Activated T-cell treated with anti-CD3 and anti-CD28 coated beads, Interleukin-2, amount 50 U/mL, for 72 hours (primary cell): ENCODE measurements around the gene RAB11FIP2. TPM values are rescaled to one million over a fixed set of nuclear protein-coding genes. Genes with fewer than 3 reads are reported as not detected.

Experiments used
- ATAC-seq, 2 donors: fragments of 150-1000 bp; cut with Tn5 transposase; replicated peaks in 1 of 2; 2 replicates each; pipeline ENCODE4 v1.10.0; 2021; ENCODE audit warnings: moderate library complexity in 2 of 2, mild to moderate bottlenecking in 1 of 2
- DNase-seq, 2 donors: peaks; one replicate each; pipeline ENCODE4 v3.0.0; 2021 to 2022; ENCODE audit warnings: mixed read lengths in 1 of 2
- H3K27ac Mint-ChIP-seq: one replicate; pipeline ENCODE4 v1.8.0; 2022; ENCODE audit warnings: mild to moderate bottlenecking, moderate library complexity, mixed read lengths
- H3K27me3 Mint-ChIP-seq: one replicate; pipeline ENCODE4 v1.8.0; 2022; ENCODE audit warnings: low read depth, mixed read lengths
- H3K36me3 Mint-ChIP-seq, 2 donors: one replicate each; pipeline ENCODE4 v1.8.0; 2022; ENCODE audit warnings: mixed read lengths in 2 of 2, mild to moderate bottlenecking in 1 of 2; ENCODE audit not compliant: insufficient read depth in 2 of 2
- H3K4me1 Mint-ChIP-seq: one replicate; pipeline ENCODE4 v1.8.0; 2022; ENCODE audit warnings: low read depth, mixed read lengths
- H3K4me3 Mint-ChIP-seq, 2 donors: one replicate each; pipeline ENCODE4 v1.8.0; 2022; ENCODE audit warnings: mild to moderate bottlenecking in 2 of 2, mixed read lengths in 2 of 2, moderate library complexity in 2 of 2
- H3K9me3 Mint-ChIP-seq, 2 donors: one replicate each; pipeline ENCODE4 v1.8.0; 2022; ENCODE audit warnings: mixed read lengths in 2 of 2
- total RNA-seq, 2 donors: library from RNA; stranded (reverse); gene quantifications; one replicate each; pipeline ENCODE4 v1.2.3, GENCODE V29; 2022

Gene RAB11FIP2
- total RNA-seq, 2 donors from 2014 or later, result 19.6 to 22.1 TPM

DNA sequence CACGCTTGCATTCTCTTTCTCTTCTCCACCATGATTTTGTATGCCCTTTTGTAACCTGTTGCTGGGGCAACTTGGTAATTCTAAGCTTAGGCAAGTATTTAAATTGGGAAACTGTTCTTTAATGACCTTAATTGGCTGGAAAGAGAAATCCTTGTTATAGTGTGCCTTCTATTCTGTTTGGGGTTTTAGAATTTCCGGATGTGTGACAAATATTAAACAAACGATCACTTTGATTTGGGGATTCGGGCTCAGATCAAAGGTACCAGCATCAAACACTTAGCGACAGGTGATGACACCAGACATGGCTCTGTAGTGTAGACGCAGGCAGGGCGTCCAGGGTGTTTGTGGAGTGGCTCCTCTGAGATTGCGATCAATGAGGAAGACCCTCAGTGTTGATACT lies 55.0 kb downstream of the RAB11FIP2 start:
- DNase-seq, result no peak
- Mint-ChIP-seq H3K9me3 (peaks cover 6 to 9% of the 10 kb centered on the region in 2 donors), H3K27me3 (no peaks in the 10 kb centered on the region), H3K4me3 (no peak overlapping the region), H3K4me1 (no peaks in the 10 kb centered on the region), H3K36me3 (peaks cover 1 to 2% of the 10 kb centered on the region in 2 donors), H3K27ac (no peak overlapping the region)
- no peak for ATAC-seq

DNA sequence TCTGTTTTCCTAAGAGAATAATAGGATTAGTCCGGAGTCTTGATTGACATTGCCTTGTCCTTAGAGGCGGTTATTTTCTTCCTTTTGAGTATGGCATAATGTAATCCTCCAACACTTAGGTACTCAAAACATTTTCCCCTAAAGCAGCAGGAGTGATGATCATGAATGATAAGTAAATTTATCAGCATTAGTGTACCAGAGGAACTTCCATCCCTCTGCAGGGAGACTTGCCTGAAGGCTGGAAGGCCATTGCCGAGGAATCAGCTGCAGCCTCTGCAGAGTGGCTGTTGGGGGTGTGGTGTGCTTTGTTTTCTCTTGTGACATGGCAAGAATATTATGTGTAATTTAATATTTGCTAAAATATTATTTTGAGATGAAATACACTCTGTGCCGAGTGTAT lies 56.8 kb downstream of the RAB11FIP2 start:
- no peak for DNase-seq
- H3K36me3 Mint-ChIP-seq, result peaks cover 5 to 7% of the 10 kb centered on the region in 2 donors

DNA sequence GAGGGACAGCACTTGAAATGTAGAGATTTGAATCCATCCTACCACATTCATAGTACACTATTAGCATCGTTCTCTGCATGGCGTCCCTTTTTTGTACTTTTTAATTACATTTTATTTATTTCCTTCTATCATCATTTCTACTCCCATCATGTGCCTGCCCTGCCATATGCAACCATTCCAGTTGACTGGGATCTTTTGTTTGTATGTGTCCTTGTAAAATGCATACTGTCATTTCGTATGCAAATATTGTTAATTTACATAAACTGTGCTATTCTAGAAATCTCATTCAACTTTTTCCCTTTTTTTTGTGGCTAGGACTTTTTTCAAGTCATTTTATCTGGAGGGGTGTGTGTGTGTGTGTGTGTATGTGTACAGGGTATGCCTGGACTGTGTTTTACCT lies 57.9 kb downstream of the RAB11FIP2 start:
- peaks cover 4% of the 10 kb centered on the region for H3K27me3 Mint-ChIP-seq
- no peak for DNase-seq
- H3K9me3 Mint-ChIP-seq, result peaks cover 9 to 10% of the 10 kb centered on the region in 2 donors
- H3K36me3 Mint-ChIP-seq, result peaks cover 5 to 7% of the 10 kb centered on the region in 2 donors
- no peaks in the 10 kb centered on the region for H3K4me1 Mint-ChIP-seq
- no peak overlapping the region for H3K4me3 Mint-ChIP-seq
- no peak for ATAC-seq
- H3K27ac Mint-ChIP-seq, result no peak overlapping the region

More for the DNA sequence above, 56.8 kb downstream of the RAB11FIP2 start:
- ATAC-seq, result no peak
- H3K9me3 Mint-ChIP-seq, result peaks cover 9 to 10% of the 10 kb centered on the region in 2 donors
- no peak overlapping the region for H3K4me3 Mint-ChIP-seq
- no peaks in the 10 kb centered on the region for H3K27me3 Mint-ChIP-seq
- H3K4me1 Mint-ChIP-seq, result no peaks in the 10 kb centered on the region
- no peak overlapping the region for H3K27ac Mint-ChIP-seq

DNA sequence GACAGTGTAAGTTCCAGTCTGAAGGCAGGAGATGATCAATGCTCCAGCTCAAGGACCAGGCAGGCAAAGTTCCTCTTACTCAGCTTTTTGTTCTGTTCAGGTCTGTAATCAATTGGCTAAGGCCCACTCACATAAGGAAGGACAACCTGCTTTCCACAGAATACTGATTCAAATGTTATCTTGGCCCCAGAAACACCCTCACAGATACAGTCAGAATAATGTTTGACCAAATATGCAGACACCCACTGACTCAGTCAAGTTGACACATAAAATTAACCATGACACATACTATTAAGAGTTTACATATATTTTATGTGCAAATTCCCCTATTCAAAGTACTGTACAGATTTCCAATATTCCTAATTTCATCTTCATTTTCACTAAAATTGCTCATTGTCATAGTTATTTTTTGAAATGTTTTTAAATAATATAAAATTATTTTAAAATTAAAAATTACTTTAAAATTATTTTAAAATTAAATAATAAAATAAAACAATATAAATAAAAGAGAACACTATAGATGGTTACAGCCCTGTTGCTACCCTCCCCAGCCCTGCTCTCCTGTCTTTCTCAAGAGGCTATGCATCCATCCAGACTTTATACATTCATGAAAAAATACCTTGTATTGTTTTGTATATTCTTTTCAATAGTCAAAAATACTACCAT lies 59.4 kb downstream of the RAB11FIP2 start:
- Mint-ChIP-seq H3K36me3 (peaks cover 5 to 7% of the 10 kb centered on the region in 2 donors), H3K27ac (no peak overlapping the region), H3K9me3 (peaks cover 11% of the 10 kb centered on the region in 2 donors), H3K4me1 (no peaks in the 10 kb centered on the region), H3K27me3 (peaks cover 14% of the 10 kb centered on the region), H3K4me3 (no peak overlapping the region)
- no peak for DNase-seq
- ATAC-seq, result no peak

DNA sequence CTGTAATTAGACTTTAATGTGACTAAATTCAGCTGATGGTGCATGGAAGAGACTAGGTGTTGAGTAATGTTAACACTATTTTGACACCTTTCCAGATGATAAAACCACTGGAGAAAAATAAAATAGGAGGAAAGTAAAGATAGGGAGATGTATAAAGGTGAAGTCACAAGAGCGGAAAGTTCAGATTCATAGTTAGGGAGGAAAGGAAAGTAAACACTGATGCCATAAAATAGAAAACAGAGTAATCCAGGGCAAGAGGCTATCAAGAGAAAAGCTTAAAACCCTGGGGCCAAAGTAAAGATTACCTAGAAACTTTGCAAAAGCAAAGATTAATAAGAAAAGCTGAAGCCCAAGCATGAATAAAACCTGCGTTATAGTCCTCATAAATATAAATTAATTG lies 62.8 kb downstream of the RAB11FIP2 start:
- ATAC-seq (no peak), DNase-seq (no peak)
- H3K9me3 Mint-ChIP-seq, result peaks cover 10 to 11% of the 10 kb centered on the region in 2 donors
- peaks cover 14% of the 10 kb centered on the region for H3K27me3 Mint-ChIP-seq
- no peak overlapping the region for H3K27ac Mint-ChIP-seq
- no peaks in the 10 kb centered on the region for H3K4me1 Mint-ChIP-seq
- H3K4me3 Mint-ChIP-seq, result no peak overlapping the region
- H3K36me3 Mint-ChIP-seq, result peaks cover 5 to 7% of the 10 kb centered on the region in 2 donors

DNA sequence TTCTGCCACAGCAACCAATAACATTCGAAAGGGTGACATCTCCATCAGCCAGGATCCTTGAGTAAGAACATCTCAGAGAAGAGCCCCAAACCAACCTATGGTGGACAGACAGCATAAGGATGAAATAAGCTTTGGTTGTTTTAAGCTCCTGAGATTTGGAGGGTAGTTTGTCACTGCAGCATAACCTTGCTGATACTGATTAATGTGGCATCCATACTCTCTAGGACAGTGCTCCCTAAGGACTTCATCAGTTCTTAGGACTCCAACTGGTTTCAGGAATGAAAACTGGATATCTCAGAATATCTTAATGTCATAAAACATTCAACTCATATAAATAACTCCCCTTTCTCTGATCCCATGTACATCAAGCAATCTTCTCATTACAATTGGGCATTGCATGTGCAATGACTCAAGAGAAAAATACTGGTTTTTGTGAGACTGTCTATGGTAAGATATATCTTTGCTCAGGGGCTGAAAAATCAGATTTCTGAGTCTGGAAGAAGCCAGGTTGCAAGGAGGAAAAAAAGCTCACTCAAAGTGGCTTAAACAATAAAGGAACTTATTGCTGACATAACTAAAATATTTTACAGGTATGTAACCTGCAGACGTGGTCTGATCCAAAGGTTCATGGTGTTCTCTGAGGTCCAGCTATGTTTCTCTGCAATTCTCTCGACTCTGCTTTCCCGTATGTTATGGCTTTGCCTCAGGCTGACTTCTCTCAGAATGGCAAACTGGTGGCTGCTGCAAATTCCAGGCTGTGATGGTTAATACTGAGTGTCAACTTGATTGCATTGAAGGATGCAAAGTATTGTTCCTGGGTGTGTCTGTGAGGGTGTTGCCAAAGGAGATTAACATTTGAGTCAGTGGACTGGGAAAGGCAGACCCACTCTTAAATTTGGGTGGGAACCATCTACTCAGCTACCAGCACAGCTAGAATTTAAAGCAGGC lies 65.7 kb downstream of the RAB11FIP2 start:
- DNase-seq (no peak), ATAC-seq (no peak)
- H3K4me1 Mint-ChIP-seq, result no peaks in the 10 kb centered on the region
- no peak overlapping the region for H3K4me3 Mint-ChIP-seq
- no peak overlapping the region for H3K27ac Mint-ChIP-seq
- peaks cover 19% of the 10 kb centered on the region for H3K27me3 Mint-ChIP-seq
- H3K36me3 Mint-ChIP-seq, result peaks cover under 1 to 3% of the 10 kb centered on the region in 2 donors
- peaks cover 2 to 4% of the 10 kb centered on the region in 2 donors for H3K9me3 Mint-ChIP-seq

DNA sequence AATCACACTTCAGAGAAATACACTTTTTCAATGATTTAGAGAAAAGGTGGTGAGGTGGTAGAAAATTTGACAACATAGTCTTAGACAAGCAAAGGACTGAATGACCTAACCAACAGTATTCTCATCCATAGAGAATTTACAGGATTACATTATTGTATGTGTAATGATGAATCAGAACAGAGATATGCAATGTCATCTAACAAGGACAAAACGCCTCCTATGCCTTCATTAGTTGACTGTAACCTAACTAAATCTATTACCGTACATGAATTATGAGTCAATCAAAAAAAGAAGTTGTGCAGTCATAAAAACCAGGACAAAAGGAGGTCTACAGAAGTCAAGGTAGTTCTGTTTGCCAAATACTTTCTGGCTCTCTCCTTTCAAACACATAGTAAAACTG lies 66.5 kb downstream of the RAB11FIP2 start:
- Mint-ChIP-seq H3K27me3 (peaks cover 19% of the 10 kb centered on the region), H3K27ac (no peak overlapping the region), H3K4me3 (no peak overlapping the region), H3K4me1 (no peaks in the 10 kb centered on the region), H3K36me3 (peaks cover 0 to 3% of the 10 kb centered on the region in 2 donors), H3K9me3 (peaks cover 1 to 4% of the 10 kb centered on the region in 2 donors)
- no peak for DNase-seq
- no peak for ATAC-seq

DNA sequence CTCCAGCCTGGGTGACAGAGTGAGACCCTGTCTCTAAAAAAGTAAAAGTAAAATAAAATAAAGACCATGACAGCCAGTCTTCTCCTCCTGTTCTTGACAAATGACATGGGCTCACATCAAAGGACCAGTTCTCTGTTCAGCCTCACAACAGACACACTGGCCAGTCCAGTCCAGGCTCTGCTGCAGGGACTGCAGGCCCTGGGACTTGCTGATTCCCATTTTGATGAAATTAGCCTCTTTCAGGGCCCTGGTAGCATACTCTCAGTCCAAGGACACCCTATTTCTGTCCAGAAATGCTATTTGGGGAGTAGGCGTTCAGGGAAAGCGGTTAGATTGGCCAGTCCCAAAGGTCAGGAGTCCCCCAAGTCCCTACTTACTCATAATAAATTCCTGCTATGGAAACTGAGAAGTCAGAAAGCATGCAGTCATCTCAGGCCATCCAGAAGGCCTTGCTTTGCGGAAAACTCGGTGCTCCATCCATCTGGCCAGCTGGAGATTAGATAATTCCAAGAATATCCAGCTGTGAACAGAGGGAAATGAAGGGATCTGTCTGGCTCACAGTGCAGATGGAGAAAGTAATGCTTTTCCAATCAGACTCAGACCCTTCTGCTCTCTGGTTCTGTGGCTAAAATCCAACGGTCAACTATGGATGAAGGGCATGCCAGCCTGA lies 74.4 kb downstream of the RAB11FIP2 start:
- ATAC-seq, result no peak
- no peaks in the 10 kb centered on the region for H3K9me3 Mint-ChIP-seq
- DNase-seq, result no peak
- H3K4me1 Mint-ChIP-seq, result no peaks in the 10 kb centered on the region
- no peak overlapping the region for H3K27ac Mint-ChIP-seq
- no peaks in the 10 kb centered on the region for H3K36me3 Mint-ChIP-seq
- H3K27me3 Mint-ChIP-seq, result peaks cover 29% of the 10 kb centered on the region
- no peak overlapping the region for H3K4me3 Mint-ChIP-seq

DNA sequence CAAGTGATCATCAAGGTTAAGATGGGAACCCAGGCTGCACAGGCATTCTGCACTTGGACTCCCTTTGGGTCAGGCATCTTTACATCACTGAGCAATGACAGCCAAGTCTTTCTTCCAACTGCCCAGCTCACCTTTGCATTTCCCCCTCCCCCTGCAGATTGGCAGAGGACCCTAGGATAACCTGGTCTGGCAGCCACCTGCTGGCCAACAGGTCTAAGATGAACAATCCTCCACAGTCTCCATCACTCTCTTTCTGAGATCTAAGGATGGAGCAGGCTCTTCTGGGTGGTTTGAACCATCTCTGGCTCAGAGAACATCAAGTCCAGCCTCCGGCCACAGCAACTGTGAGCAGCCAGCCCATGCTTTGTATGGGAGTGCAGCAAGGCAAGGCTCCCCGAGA lies 75.8 kb downstream of the RAB11FIP2 start:
- Mint-ChIP-seq H3K27ac (no peak overlapping the region), H3K27me3 (peaks cover 29% of the 10 kb centered on the region), H3K4me3 (no peak overlapping the region), H3K9me3 (no peaks in the 10 kb centered on the region), H3K4me1 (no peaks in the 10 kb centered on the region), H3K36me3 (no peaks in the 10 kb centered on the region)
- ATAC-seq, result no peak
- no peak for DNase-seq

DNA sequence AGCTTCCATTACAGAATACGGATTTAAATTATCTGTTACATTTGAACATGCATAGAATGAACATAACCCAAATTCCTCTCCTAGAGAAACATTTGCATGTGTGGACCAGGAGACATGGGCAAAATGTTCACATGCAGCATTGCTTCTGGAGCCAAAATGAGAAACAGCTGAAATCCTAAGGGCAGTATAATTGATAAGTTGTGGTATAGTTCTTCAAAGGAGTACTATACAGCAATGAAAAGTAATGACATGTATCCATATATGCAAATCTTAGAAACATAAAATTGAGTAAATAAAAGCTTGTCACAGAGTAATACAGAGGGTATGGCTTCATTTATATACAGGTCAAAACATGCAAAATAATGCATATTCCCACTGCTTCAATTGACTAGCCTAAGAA lies 77.1 kb downstream of the RAB11FIP2 start:
- Mint-ChIP-seq H3K9me3 (no peaks in the 10 kb centered on the region), H3K27ac (no peak overlapping the region), H3K36me3 (no peaks in the 10 kb centered on the region), H3K4me1 (no peaks in the 10 kb centered on the region), H3K27me3 (peaks cover 29% of the 10 kb centered on the region), H3K4me3 (no peak overlapping the region)
- ATAC-seq, result no peak
- no peak for DNase-seq

DNA sequence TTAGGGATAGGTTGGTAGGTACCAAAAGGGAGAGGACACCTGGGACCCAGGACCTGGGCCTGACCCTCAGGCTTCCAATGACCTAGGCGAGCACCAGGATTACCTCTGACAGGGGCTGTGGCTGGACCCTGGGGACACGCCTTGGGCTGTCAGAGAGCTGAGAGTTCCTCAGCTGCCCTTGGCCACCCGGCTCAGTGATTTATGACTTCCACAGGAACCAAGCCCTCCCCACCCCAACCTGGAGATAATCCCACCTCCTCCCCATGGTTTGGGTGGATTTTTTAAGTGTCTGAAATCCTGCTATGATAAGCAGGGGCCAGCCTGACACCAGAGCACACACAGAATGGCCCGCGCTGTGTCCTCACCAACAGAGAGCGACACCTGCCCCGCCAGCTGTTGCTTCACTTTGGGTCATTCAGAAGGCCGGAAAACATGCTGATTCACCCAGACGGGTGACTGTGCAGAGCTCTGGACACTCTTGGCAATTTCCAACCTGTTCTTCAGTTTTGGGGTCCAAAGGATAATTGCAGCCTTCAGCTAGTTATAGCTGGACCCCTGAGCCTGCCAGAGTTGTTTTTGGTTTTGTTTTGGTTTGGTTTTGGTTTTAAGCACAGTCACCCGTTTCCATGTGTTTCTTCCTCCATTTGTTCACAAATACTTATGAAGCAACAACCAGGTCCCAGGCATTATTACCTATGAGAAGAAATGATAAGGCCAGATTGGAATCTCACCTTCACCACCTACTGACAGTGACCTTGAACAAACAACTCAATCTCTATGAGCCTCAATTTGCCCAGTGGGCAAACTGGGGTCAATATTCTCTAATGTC lies 78.2 kb downstream of the RAB11FIP2 start:
- no peak overlapping the region for H3K4me3 Mint-ChIP-seq
- H3K9me3 Mint-ChIP-seq, result no peaks in the 10 kb centered on the region
- ATAC-seq, result no peak
- H3K27me3 Mint-ChIP-seq, result peaks cover 25% of the 10 kb centered on the region
- no peak overlapping the region for H3K27ac Mint-ChIP-seq
- DNase-seq, result no peak
- H3K36me3 Mint-ChIP-seq, result no peaks in the 10 kb centered on the region
- H3K4me1 Mint-ChIP-seq, result no peaks in the 10 kb centered on the region

DNA sequence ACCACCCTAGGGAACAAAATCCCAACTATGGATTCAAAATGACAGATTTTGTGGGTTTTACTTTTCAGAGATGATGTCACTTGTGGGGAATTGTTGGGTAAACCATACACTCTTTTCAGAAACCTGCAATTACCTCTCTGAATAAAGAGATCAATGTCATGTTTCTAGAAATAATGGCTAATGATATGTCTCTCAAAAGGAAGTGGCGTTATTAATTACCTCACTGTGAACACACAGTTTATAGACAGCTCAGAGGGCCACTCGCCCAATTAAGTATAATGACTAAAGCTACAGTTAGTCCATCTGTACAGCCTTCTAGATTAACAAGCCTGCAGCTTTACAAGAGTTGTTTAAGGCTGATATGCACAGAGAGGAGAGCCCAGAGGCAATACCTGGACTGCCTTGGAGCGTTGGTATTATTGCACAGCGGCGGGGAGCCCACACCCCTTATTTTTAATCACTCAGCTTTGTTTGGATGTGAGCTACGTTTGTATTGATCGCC lies 79.5 kb downstream of the RAB11FIP2 start:
- H3K36me3 Mint-ChIP-seq, result no peaks in the 10 kb centered on the region
- no peak overlapping the region for H3K4me3 Mint-ChIP-seq
- H3K9me3 Mint-ChIP-seq, result no peaks in the 10 kb centered on the region
- ATAC-seq (no peak), DNase-seq (no peak)
- H3K27ac Mint-ChIP-seq, result no peak overlapping the region
- H3K4me1 Mint-ChIP-seq, result no peaks in the 10 kb centered on the region
- H3K27me3 Mint-ChIP-seq, result peaks cover 21% of the 10 kb centered on the region
